Uterus (tissue), 4 donors: ENCODE data around the gene TMX3. TPM values are rescaled to one million over a fixed set of nuclear protein-coding genes. Genes with fewer than 3 reads are reported as not detected.

Source experiments
- DNase-seq, 2 donors: peaks; one replicate each; pipeline ENCODE4 v3.0.0-alpha.2; 2019 to 2020
- H3K27ac ChIP-seq, 2 donors: fragments of 200-600 bp; sonication (generic); 1 replicate in 1 of 2; 2 replicates in 1 of 2; pipeline ENCODE4 v1.5.1; 2016 to 2018
- H3K27me3 ChIP-seq, 2 donors: fragments of 200-600 bp; sonication (generic); one replicate each; pipeline ENCODE4 v1.5.1; 2018 to 2019; ENCODE audit warnings: control low read depth in 1 of 2
- H3K36me3 ChIP-seq, 2 donors: fragments of 200-600 bp; sonication (generic); one replicate each; pipeline ENCODE4 v1.5.1; 2019; ENCODE audit warnings: control low read depth in 1 of 2
- H3K4me1 ChIP-seq, 2 donors: fragments of 200-600 bp; sonication (generic); one replicate each; pipeline ENCODE4 v1.5.1; 2018 to 2019; ENCODE audit warnings: control low read depth in 1 of 2
- H3K4me3 ChIP-seq, 2 donors: fragments of 200-600 bp; sonication (generic); 1 replicate in 1 of 2; 2 replicates in 1 of 2; pipeline ENCODE4 v1.5.1; 2018 to 2019; ENCODE audit warnings: mild to moderate bottlenecking in 1 of 2
- H3K9me3 ChIP-seq, 2 donors: fragments of 200-600 bp; sonication (generic); one replicate each; pipeline ENCODE4 v1.5.1; 2019; ENCODE audit warnings: control low read depth in 1 of 2
- POLR2A ChIP-seq, 2 donors: fragments of 450-650 bp; IDR thresholded peaks; one replicate each; pipeline ENCODE4 v1.6.1; 2016; ENCODE audit warnings: antibody characterized with exemption in 2 of 2, mild to moderate bottlenecking in 1 of 2, moderate library complexity in 1 of 2
- intact Hi-C: fragments of 100-400 bp; cut with DNase I; formaldehyde crosslinking; loops from one replicate; pipeline ENCODE4 v1.15.1; 2023; ENCODE audit warnings: low total_unique reads
- total RNA-seq, 4 donors: library from RNA; depleted of rRNA in 3 of 4; stranded (reverse); fragments of >200 nt in 3 of 4; gene quantifications; one replicate each; pipeline versions ENCODE4 v1.1.0 to v1.2.4, GENCODE V29; 2014 to 2023
- TF ChIP-seq, protein P1 (sequence below), 4 experiments: fragments of 200-600 bp in 2 of 4; fragments of 450-650 bp in 2 of 4; sonication (generic) in 2 of 4; IDR thresholded peaks; one replicate each; pipeline ENCODE4 v1.5.1; 2016 to 2019; ENCODE audit warnings: antibody characterized with exemption in 4 of 4, mild to moderate bottlenecking in 2 of 4, moderate library complexity in 1 of 4
- donor health status: DM: yes; HTN: yes; CAD: no.

TMX3 gene
- total RNA-seq, 4 donors from 2014 or later = 34.1 to 111 (median 73.4) TPM

- H3K9me3 ChIP-seq = no peaks in the 10 kb centered on the region
- no peaks in the 10 kb centered on the region for H3K4me1 ChIP-seq
- H3K4me3 ChIP-seq = no peak overlapping the region
- TF ChIP-seq, protein P1, sequence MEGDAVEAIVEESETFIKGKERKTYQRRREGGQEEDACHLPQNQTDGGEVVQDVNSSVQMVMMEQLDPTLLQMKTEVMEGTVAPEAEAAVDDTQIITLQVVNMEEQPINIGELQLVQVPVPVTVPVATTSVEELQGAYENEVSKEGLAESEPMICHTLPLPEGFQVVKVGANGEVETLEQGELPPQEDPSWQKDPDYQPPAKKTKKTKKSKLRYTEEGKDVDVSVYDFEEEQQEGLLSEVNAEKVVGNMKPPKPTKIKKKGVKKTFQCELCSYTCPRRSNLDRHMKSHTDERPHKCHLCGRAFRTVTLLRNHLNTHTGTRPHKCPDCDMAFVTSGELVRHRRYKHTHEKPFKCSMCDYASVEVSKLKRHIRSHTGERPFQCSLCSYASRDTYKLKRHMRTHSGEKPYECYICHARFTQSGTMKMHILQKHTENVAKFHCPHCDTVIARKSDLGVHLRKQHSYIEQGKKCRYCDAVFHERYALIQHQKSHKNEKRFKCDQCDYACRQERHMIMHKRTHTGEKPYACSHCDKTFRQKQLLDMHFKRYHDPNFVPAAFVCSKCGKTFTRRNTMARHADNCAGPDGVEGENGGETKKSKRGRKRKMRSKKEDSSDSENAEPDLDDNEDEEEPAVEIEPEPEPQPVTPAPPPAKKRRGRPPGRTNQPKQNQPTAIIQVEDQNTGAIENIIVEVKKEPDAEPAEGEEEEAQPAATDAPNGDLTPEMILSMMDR (IDR thresholded peaks at IDR 0.05) = no peak
- no peak for TF ChIP-seq POLR2A (IDR thresholded peaks at IDR 0.05)
- H3K27me3 ChIP-seq = no peaks in the 10 kb centered on the region
- H3K36me3 ChIP-seq = no peaks in the 10 kb centered on the region
- DNase-seq = no peak
- H3K27ac ChIP-seq = no peak overlapping the region
- intact Hi-C loops = no loop called here
Measured at GRCh38 chr18:68734308-68734707, 19.4 kb upstream of the TMX3 start.

DNA sequence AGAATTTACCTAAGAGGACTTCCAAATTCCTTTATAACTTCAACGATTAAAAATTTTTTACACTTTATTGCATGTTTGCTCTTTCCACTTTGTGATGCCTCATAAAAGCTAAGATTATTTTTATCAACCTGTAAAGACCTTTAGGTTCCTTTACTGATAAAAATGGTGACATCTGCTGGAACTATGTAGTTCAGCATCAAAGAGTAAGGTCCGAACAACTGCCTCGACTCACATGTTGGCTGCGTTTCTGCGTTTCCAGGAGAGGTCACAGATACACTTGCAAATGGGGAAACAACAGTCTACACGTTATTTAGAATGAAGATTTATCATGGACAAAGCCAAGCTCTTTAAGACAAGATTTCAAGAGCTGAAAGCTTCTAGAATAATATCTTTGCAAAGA lies 18.8 kb upstream of the TMX3 start:
- Histone ChIP-seq H3K4me3 (no peak overlapping the region), H3K27ac (no peak overlapping the region), H3K9me3 (no peaks in the 10 kb centered on the region), H3K4me1 (no peaks in the 10 kb centered on the region), H3K36me3 (no peaks in the 10 kb centered on the region), H3K27me3 (no peaks in the 10 kb centered on the region)
- no peak for DNase-seq
- TF ChIP-seq, protein P1 (IDR thresholded peaks at IDR 0.05) = no peak
- TF ChIP-seq POLR2A (IDR thresholded peaks at IDR 0.05) = no peak
- intact Hi-C loops = no loop called here

DNA sequence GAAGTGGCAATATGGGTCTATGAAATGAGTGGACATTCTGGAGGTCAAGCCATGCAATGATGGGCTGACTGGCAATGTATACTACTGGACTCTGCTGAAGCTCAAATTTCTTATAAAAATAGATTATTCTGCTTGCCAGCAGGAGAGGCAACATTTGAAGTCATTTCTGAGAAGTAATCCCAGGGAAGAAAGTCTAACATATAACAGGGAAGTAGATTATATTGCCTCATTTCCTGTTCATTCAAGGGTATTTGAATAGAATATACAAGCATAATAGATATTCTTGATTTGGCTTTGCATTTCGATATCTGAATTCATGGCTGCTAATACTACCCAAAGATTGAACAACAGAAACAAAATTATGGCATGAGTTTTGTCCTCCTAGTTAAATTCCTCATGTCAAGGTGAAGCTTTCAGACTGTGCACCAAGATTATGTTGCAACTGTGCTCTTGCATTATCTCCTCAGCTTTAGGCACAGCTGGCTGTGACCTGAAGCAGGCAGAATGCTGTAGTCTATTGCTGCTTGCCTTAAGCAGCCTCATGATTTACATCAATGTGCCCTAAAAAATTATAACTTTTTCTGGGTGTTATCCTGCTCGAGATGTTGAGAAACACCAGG lies 13.3 kb upstream of the TMX3 start:
- intact Hi-C loops = no loop called here
- Histone ChIP-seq H3K4me1 (no peaks in the 10 kb centered on the region), H3K4me3 (no peak overlapping the region), H3K27ac (no peak overlapping the region), H3K27me3 (no peaks in the 10 kb centered on the region), H3K9me3 (no peaks in the 10 kb centered on the region), H3K36me3 (no peaks in the 10 kb centered on the region)
- TF ChIP-seq POLR2A (IDR thresholded peaks at IDR 0.05) = no peak
- TF ChIP-seq, protein P1 (IDR thresholded peaks at IDR 0.05) = no peak
- no peak for DNase-seq

GRCh38 chr18:68727506-68727905 lies 12.6 kb upstream of the TMX3 start:
- no peaks in the 10 kb centered on the region for H3K27me3 ChIP-seq
- intact Hi-C loops = no loop called here
- H3K36me3 ChIP-seq = no peaks in the 10 kb centered on the region
- H3K27ac ChIP-seq = no peak overlapping the region
- H3K9me3 ChIP-seq = no peaks in the 10 kb centered on the region
- no peaks in the 10 kb centered on the region for H3K4me1 ChIP-seq
- no peak overlapping the region for H3K4me3 ChIP-seq
- DNase-seq = no peak
- TF ChIP-seq, protein P1 (IDR thresholded peaks at IDR 0.05) = no peak
- TF ChIP-seq POLR2A (IDR thresholded peaks at IDR 0.05) = no peak

DNA sequence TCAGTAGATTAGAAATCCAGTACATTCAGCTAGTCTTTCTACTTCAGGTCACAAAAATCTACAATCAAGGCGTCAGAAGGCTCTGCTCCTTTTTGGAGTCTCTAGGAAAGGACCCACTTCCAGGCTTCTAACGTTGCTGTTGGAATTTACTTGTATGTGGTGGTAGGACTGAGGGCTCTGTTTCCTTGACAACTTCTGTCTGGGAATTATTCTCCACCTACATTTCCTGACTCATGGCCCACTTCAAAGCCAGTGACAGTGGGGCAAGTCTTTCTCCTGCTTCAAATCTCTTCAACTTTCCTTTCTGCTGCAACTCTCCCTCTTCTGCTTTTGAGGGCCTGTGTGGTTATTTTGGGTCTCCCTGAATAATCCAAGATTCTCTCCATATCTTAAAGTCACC lies 10.4 kb upstream of the TMX3 start:
- intact Hi-C loops = no loop called here
- H3K9me3 ChIP-seq = no peaks in the 10 kb centered on the region
- no peak for DNase-seq

More for the DNA sequence above, 10.4 kb upstream of the TMX3 start:
- Histone ChIP-seq H3K4me3 (no peak overlapping the region), H3K4me1 (no peaks in the 10 kb centered on the region), H3K27me3 (no peaks in the 10 kb centered on the region), H3K36me3 (no peaks in the 10 kb centered on the region), H3K27ac (no peak overlapping the region)
- TF ChIP-seq POLR2A (IDR thresholded peaks at IDR 0.05) = no peak
- TF ChIP-seq, protein P1 (IDR thresholded peaks at IDR 0.05) = no peak
